H1 (cell line): ENCODE results near the gene SLN. TPM values are rescaled to one million over a fixed set of nuclear protein-coding genes. Genes with fewer than 3 reads are reported as not detected.

Experiments
- ASH2L ChIP-seq: fragments of 200-600, 300-600 bp; sonication (generic); IDR thresholded peaks from one replicate; pipeline ENCODE4 v1.7.1; 2017; ENCODE audit warnings: low read length
- CHD2 ChIP-seq: IDR thresholded peaks from 2 replicates; pipeline ENCODE4 v1.6.1; 2012; ENCODE audit warnings: low read length, improper control_type of control experiment
- CHD7 ChIP-seq: fragments of 300-600 bp; sonication (generic); IDR thresholded peaks from 2 replicates; pipeline ENCODE4 v1.7.1; 2012; ENCODE audit warnings: low read length, moderate library complexity, mild to moderate bottlenecking, inconsistent platforms; ENCODE audit not compliant: insufficient replicate concordance
- FOSL1 ChIP-seq: IDR thresholded peaks from 2 replicates; pipeline ENCODE4 v1.6.1; 2011; ENCODE audit warnings: mild to moderate bottlenecking, low read depth, low read length, moderate library complexity; ENCODE audit not compliant: insufficient read depth
- NANOG ChIP-seq: IDR thresholded peaks from 2 replicates; pipeline ENCODE4 v1.6.1; 2011; ENCODE audit warnings: low read length, low read depth, mild to moderate bottlenecking, inconsistent platforms; ENCODE audit not compliant: insufficient read depth, poor library complexity, severe bottlenecking
- SP2 ChIP-seq: IDR thresholded peaks from 2 replicates; pipeline ENCODE4 v1.6.1; 2012; ENCODE audit warnings: mild to moderate bottlenecking, low read length, inconsistent platforms
- SP4 ChIP-seq: IDR thresholded peaks from 2 replicates; pipeline ENCODE4 v1.6.1; 2012; ENCODE audit warnings: low read length, inconsistent platforms
- SUZ12 ChIP-seq: fragments of 200-600 bp; sonication (generic); IDR thresholded peaks from 2 replicates; pipeline ENCODE4 v1.6.1; 2012; ENCODE audit warnings: mild to moderate bottlenecking, inconsistent platforms, low read length, moderate library complexity, mixed read lengths
- TEAD4 ChIP-seq: IDR thresholded peaks from 2 replicates; pipeline ENCODE4 v1.6.1; 2012; ENCODE audit warnings: low read depth, low read length, inconsistent platforms, mixed read lengths
- polyA plus RNA-seq, 7 experiments: library from polyadenylated mRNA; depleted of rRNA in 3 of 7; stranded (reverse) in 5 of 7; unstranded in 2 of 7; fragments of >200 nt in 5 of 7; fragments of 200-250 nt in 2 of 7; gene quantifications; 1 replicate in 5 of 7; 2 replicates in 1 of 7; 4 replicates in 1 of 7; pipeline versions ENCODE4 v1.2.1 to v1.2.3, GENCODE V29; 2011 to 2013; ENCODE audit warnings: missing spikeins in 2 of 7, mixed read lengths in 2 of 7
- total RNA-seq: library from RNA; stranded (reverse); fragmentation: NEBNext Ultra II Directional; extraction: Animal tissue kit (Norgen Biotek cat#: 25700); gene quantifications from 2 replicates; pipeline ENCODE4 v1.2.1, GENCODE V29; 2021

Gene SLN
- total and polyA plus RNA-seq, 2 of the 8 experiments (the other 6 are each of a cell fraction or from before 2014, with no cell fraction given): not detected

GRCh38 chr11:107682572-107682971 is 29.3 kb downstream of the SLN start (continued):
- TF ChIP-seq CHD7 (no peak), ASH2L (no peak), NANOG (no peak), TEAD4 (no peak), CHD2 (no peak), SP2 (no peak), FOSL1 (no peak), SUZ12 (no peak), SP4 (no peak)
